ENCODE results near the gene KDM5B. TPM values are rescaled to one million over a fixed set of nuclear protein-coding genes. Genes with fewer than 3 reads are reported as not detected.

Gene KDM5B
- total RNA-seq, 1 donor, result 138 TPM

GRCh38 chr1:202706851-202707250 lies 101.4 kb downstream of the KDM5B start:
- H3K4me3 ChIP-seq (ENCODE audit: low read depth, low read length), result no peak overlapping the region
- no peak for TF ChIP-seq CTCF (IDR thresholded peaks at IDR 0.05; ENCODE audit: insufficient read depth, low read depth, low read length)
- no peak for DNase-seq (ENCODE audit: low read depth)

DNA sequence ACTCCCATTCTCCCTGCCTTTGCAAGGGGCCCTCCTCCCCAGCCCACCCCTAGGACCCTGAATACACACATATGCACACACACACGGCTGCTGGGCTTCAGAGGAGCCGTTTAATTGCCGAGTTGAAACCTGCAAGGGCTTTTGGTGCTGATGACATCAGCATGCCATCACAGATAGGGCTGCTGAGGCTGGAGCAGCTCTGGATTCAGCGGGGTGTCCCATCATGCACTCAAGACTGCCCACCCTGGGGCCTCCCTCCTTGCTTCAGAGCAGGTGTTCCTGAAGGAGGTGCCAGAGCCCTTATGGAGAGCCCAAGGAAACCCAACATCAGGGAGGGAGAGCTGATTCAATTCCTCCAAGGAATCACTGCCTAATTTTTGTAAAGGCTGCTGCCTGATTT lies 103.6 kb downstream of the KDM5B start:
- TF ChIP-seq CTCF (IDR thresholded peaks at IDR 0.05; ENCODE audit: insufficient read depth, low read depth, low read length), result no peak
- H3K4me3 ChIP-seq (ENCODE audit: low read depth, low read length), result no peak overlapping the region
- no peak for DNase-seq (ENCODE audit: low read depth)

DNA sequence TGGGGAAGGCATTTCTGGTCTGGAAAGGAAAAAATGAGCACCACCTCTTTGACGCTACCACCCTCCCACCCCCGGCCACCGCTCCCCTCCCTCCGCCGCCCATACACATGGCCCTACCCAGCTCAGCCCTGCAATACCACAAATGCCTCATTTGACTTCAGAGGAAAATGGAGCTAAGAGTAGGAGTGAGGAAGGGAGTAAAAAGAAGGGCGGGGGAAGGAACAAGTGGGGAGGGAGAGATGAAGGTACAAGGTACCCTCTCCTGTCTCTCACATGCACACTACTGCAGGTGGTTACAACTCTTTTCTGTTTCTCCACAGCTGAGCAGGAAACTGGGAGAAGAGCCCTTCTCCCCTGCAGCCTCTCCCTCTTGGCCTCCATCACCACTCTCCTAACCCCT lies 105.0 kb downstream of the KDM5B start:
- no peak overlapping the region for H3K4me3 ChIP-seq (ENCODE audit: low read depth, low read length)
- DNase-seq (ENCODE audit: low read depth), result no peak
- no peak for TF ChIP-seq CTCF (IDR thresholded peaks at IDR 0.05; ENCODE audit: insufficient read depth, low read depth, low read length)

DNA sequence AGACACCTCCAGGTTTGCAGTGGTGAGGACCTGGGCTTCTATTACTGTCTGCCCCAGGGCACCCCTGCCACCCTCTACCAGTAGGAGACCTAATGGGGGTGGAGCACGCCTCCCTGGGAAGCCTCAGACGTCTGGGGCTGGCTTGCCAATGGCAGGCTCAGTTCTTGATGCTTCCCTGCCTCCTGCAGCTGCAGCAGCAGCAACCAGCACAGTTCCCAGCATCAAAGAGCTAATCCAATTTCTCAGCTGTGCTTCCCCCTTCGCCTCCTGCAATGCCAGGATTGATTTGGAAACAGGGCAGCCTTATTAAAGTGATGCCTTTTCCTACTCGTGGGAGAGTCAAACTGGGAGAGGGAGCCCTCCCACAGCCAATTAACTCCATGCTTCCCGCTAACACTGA lies 106.1 kb downstream of the KDM5B start:
- no peak for TF ChIP-seq CTCF (IDR thresholded peaks at IDR 0.05; ENCODE audit: insufficient read depth, low read depth, low read length)
- no peak for DNase-seq (ENCODE audit: low read depth)
- no peak overlapping the region for H3K4me3 ChIP-seq (ENCODE audit: low read depth, low read length)

- H3K4me3 ChIP-seq (ENCODE audit: low read depth, low read length), result no peak overlapping the region
- no peak for TF ChIP-seq CTCF (IDR thresholded peaks at IDR 0.05; ENCODE audit: insufficient read depth, low read depth, low read length)
- DNase-seq (ENCODE audit: low read depth), result no peak
Measured at GRCh38 chr1:202701200-202701599, 107.0 kb downstream of the KDM5B start.

GRCh38 chr1:202700061-202700460 lies 108.2 kb downstream of the KDM5B start:
- no peak for TF ChIP-seq CTCF (IDR thresholded peaks at IDR 0.05; ENCODE audit: insufficient read depth, low read depth, low read length)
- no peak overlapping the region for H3K4me3 ChIP-seq (ENCODE audit: low read depth, low read length)
- DNase-seq (ENCODE audit: low read depth), result no peak

GRCh38 chr1:202698276-202698675 lies 109.9 kb downstream of the KDM5B start:
- DNase-seq (ENCODE audit: low read depth), result no peak
- TF ChIP-seq CTCF (IDR thresholded peaks at IDR 0.05; ENCODE audit: insufficient read depth, low read depth, low read length), result no peak
- no peak overlapping the region for H3K4me3 ChIP-seq (ENCODE audit: low read depth, low read length)
